Measurements from ENCODE around the gene KIDINS220.

KIDINS220 gene

GRCh38 chr2:8798393-8798792 is 39.0 kb downstream of the KIDINS220 start:
- H2AFZ ChIP-seq (ENCODE audit: low read depth, low read length) = no peak overlapping the region
- H3K79me1 ChIP-seq (replicated peaks; ENCODE audit: low read length, poor library complexity, severe bottlenecking) = peaks cover 30% of the 10 kb centered on the region
- H3K9me3 ChIP-seq (ENCODE audit: control insufficient read depth, low read length) = no peaks in the 10 kb centered on the region
- H3K4me3 ChIP-seq (ENCODE audit: insufficient read depth in 1 of 2, low read depth in 1 of 2, low read length in 2 of 2) = no peak overlapping the region
- H3K27ac ChIP-seq (ENCODE audit: low read length, poor library complexity, severe bottlenecking) = no peak overlapping the region
- no peak overlapping the region for H3K14ac ChIP-seq (ENCODE audit: low read length in 2 of 2)
- no peak overlapping the region for H3K23ac ChIP-seq (ENCODE audit: low read length in 2 of 2)
- no peak overlapping the region for H2BK120ac ChIP-seq (ENCODE audit: low read depth, low read length)
- no peak overlapping the region for H2BK15ac ChIP-seq (ENCODE audit: low read depth, poor library complexity, severe bottlenecking)
- no peak overlapping the region for H3K9ac ChIP-seq (ENCODE audit: low read length)
- no peak overlapping the region for H4K8ac ChIP-seq (ENCODE audit: low read length)
- peaks cover 1% of the 10 kb centered on the region for H3K4me1 ChIP-seq (ENCODE audit: control insufficient read depth, insufficient read depth, low read depth, low read length)
- no peak overlapping the region for H4K91ac ChIP-seq (ENCODE audit: low read length)
- H2BK5ac ChIP-seq (ENCODE audit: low read depth, low read length, poor library complexity, severe bottlenecking) = no peak overlapping the region
- no peak overlapping the region for H2BK12ac ChIP-seq (ENCODE audit: low read length in 2 of 2)
- H3K4ac ChIP-seq (ENCODE audit: low read depth in 1 of 2, low read length in 2 of 2) = no peak overlapping the region
- H3K18ac ChIP-seq (ENCODE audit: low read depth in 1 of 2, low read length in 2 of 2) = no peak overlapping the region
- no peaks in the 10 kb centered on the region for H3K27me3 ChIP-seq (ENCODE audit: control insufficient read depth in 1 of 2, insufficient read depth in 1 of 2, low read length in 2 of 2)
- H2AK5ac ChIP-seq (ENCODE audit: low read length, severe bottlenecking) = no peak overlapping the region
- WGBS = 97% methylated on average over 2 of the region's 2 CpGs
- DNase-seq = no peak
- peaks cover 16 to 89% of the 10 kb centered on the region in 2 experiments for H3K36me3 ChIP-seq (ENCODE audit: control insufficient read depth in 1 of 2, insufficient read depth in 2 of 2, low read depth in 1 of 2, low read length in 2 of 2)
- no peak overlapping the region for H3K4me2 ChIP-seq (ENCODE audit: low read length, poor library complexity, severe bottlenecking)

GRCh38 chr2:8797682-8798081 is 39.7 kb downstream of the KIDINS220 start:
- peaks cover 20 to 90% of the 10 kb centered on the region in 2 experiments for H3K36me3 ChIP-seq (ENCODE audit: control insufficient read depth in 1 of 2, insufficient read depth in 2 of 2, low read depth in 1 of 2, low read length in 2 of 2)
- no peaks in the 10 kb centered on the region for H3K9me3 ChIP-seq (ENCODE audit: control insufficient read depth, low read length)
- no peak overlapping the region for H3K18ac ChIP-seq (ENCODE audit: low read depth in 1 of 2, low read length in 2 of 2)
- no peak overlapping the region for H2BK5ac ChIP-seq (ENCODE audit: low read depth, low read length, poor library complexity, severe bottlenecking)
- H2AK5ac ChIP-seq (ENCODE audit: low read length, severe bottlenecking) = no peak overlapping the region
- no peak overlapping the region for H3K23ac ChIP-seq (ENCODE audit: low read length in 2 of 2)
- H3K27me3 ChIP-seq (ENCODE audit: control insufficient read depth in 1 of 2, insufficient read depth in 1 of 2, low read length in 2 of 2) = no peaks in the 10 kb centered on the region
- H3K4ac ChIP-seq (ENCODE audit: low read depth in 1 of 2, low read length in 2 of 2) = no peak overlapping the region
- H3K4me1 ChIP-seq (ENCODE audit: control insufficient read depth, insufficient read depth, low read depth, low read length) = peaks cover 1% of the 10 kb centered on the region
- no peak overlapping the region for H3K27ac ChIP-seq (ENCODE audit: low read length, poor library complexity, severe bottlenecking)
- DNase-seq = no peak
- no peak overlapping the region for H2BK120ac ChIP-seq (ENCODE audit: low read depth, low read length)
- H2BK12ac ChIP-seq (ENCODE audit: low read length in 2 of 2) = no peak overlapping the region
- no peak overlapping the region for H4K91ac ChIP-seq (ENCODE audit: low read length)
- H3K14ac ChIP-seq (ENCODE audit: low read length in 2 of 2) = no peak overlapping the region
- no CpG with 5 or more reads among the region's 2 CpGs for WGBS
- H2AFZ ChIP-seq (ENCODE audit: low read depth, low read length) = no peak overlapping the region
- H4K8ac ChIP-seq (ENCODE audit: low read length) = no peak overlapping the region
- no peak overlapping the region for H2BK15ac ChIP-seq (ENCODE audit: low read depth, poor library complexity, severe bottlenecking)
- H3K9ac ChIP-seq (ENCODE audit: low read length) = no peak overlapping the region
- H3K4me3 ChIP-seq (ENCODE audit: insufficient read depth in 1 of 2, low read depth in 1 of 2, low read length in 2 of 2) = no peak overlapping the region
- H3K79me1 ChIP-seq (replicated peaks; ENCODE audit: low read length, poor library complexity, severe bottlenecking) = peaks cover 29% of the 10 kb centered on the region
- no peak overlapping the region for H3K4me2 ChIP-seq (ENCODE audit: low read length, poor library complexity, severe bottlenecking)

GRCh38 chr2:8796878-8797550 is 40.4 kb downstream of the KIDINS220 start:
- Histone ChIP-seq H3K27me3 (ENCODE audit: control insufficient read depth in 1 of 2, insufficient read depth in 1 of 2, low read length in 2 of 2) (no peaks in the 10 kb centered on the region), H3K9ac (ENCODE audit: low read length) (no peak overlapping the region), H3K27ac (ENCODE audit: low read length, poor library complexity, severe bottlenecking) (no peak overlapping the region), H3K36me3 (ENCODE audit: control insufficient read depth in 1 of 2, insufficient read depth in 2 of 2, low read depth in 1 of 2, low read length in 2 of 2) (peaks cover 20 to 89% of the 10 kb centered on the region in 2 experiments), H2BK120ac (ENCODE audit: low read depth, low read length) (no peak overlapping the region), H2BK5ac (ENCODE audit: low read depth, low read length, poor library complexity, severe bottlenecking) (no peak overlapping the region), H3K18ac (ENCODE audit: low read depth in 1 of 2, low read length in 2 of 2) (no peak overlapping the region), H2AFZ (ENCODE audit: low read depth, low read length) (no peak overlapping the region), H4K91ac (ENCODE audit: low read length) (no peak overlapping the region), H4K8ac (ENCODE audit: low read length) (no peak overlapping the region), H2BK15ac (ENCODE audit: low read depth, poor library complexity, severe bottlenecking) (no peak overlapping the region), H3K4ac (ENCODE audit: low read depth in 1 of 2, low read length in 2 of 2) (no peak overlapping the region), H3K4me2 (ENCODE audit: low read length, poor library complexity, severe bottlenecking) (no peak overlapping the region), H3K79me1 (replicated peaks; ENCODE audit: low read length, poor library complexity, severe bottlenecking) (peaks cover 24% of the 10 kb centered on the region), H3K23ac (ENCODE audit: low read length in 2 of 2) (no peak overlapping the region), H3K4me3 (ENCODE audit: insufficient read depth in 1 of 2, low read depth in 1 of 2, low read length in 2 of 2) (no peak overlapping the region), H3K9me3 (ENCODE audit: control insufficient read depth, low read length) (no peaks in the 10 kb centered on the region), H2BK12ac (ENCODE audit: low read length in 2 of 2) (no peak overlapping the region), H2AK5ac (ENCODE audit: low read length, severe bottlenecking) (no peak overlapping the region), H3K14ac (ENCODE audit: low read length in 2 of 2) (no peak overlapping the region), H3K4me1 (ENCODE audit: control insufficient read depth, insufficient read depth, low read depth, low read length) (peaks cover 1% of the 10 kb centered on the region)
- 96% methylated on average over 6 of the region's 6 CpGs for WGBS
- no peak for DNase-seq

DNA sequence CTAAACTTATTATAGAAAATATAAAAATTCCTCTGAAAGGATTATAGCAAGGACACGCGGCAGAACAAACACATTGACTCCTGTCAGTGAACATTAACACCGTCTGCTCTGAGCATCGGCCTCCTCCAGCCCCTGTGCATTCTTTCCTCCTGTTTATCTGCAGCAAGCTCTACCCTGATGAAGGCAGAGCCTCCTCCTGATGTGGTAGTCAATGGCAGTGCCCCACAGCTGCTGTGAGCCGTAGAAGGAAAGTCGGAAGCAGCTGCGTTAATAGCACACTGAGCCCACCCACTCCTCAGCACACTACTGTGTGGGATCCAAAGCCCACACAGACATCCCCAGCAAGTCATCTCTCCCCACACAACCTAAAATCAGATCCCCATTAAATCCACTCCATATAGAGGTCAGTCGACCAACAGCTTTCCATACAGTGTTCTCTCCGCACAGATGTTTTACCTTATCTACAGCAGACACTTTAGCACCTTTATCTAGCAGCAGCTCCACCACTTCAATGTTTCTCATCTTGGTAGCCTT is 41.0 kb downstream of the KIDINS220 start:
- no peaks in the 10 kb centered on the region for H3K9me3 ChIP-seq (ENCODE audit: control insufficient read depth, low read length)
- no peak overlapping the region for H3K4me2 ChIP-seq (ENCODE audit: low read length, poor library complexity, severe bottlenecking)
- no peak overlapping the region for H3K23ac ChIP-seq (ENCODE audit: low read length in 2 of 2)
- H2AK5ac ChIP-seq (ENCODE audit: low read length, severe bottlenecking) = no peak overlapping the region
- H2BK5ac ChIP-seq (ENCODE audit: low read depth, low read length, poor library complexity, severe bottlenecking) = no peak overlapping the region
- WGBS = 95% methylated on average over 9 of the region's 9 CpGs
- H3K27me3 ChIP-seq (ENCODE audit: control insufficient read depth in 1 of 2, insufficient read depth in 1 of 2, low read length in 2 of 2) = no peaks in the 10 kb centered on the region
- H3K27ac ChIP-seq (ENCODE audit: low read length, poor library complexity, severe bottlenecking) = no peak overlapping the region
- no peak overlapping the region for H3K14ac ChIP-seq (ENCODE audit: low read length in 2 of 2)
- no peak overlapping the region for H3K9ac ChIP-seq (ENCODE audit: low read length)
- H2BK12ac ChIP-seq (ENCODE audit: low read length in 2 of 2) = no peak overlapping the region
- peaks cover 19% of the 10 kb centered on the region for H3K79me1 ChIP-seq (replicated peaks; ENCODE audit: low read length, poor library complexity, severe bottlenecking)
- H2BK15ac ChIP-seq (ENCODE audit: low read depth, poor library complexity, severe bottlenecking) = no peak overlapping the region
- no peak overlapping the region for H3K4me3 ChIP-seq (ENCODE audit: insufficient read depth in 1 of 2, low read depth in 1 of 2, low read length in 2 of 2)
- H2AFZ ChIP-seq (ENCODE audit: low read depth, low read length) = no peak overlapping the region
- no peak overlapping the region for H4K8ac ChIP-seq (ENCODE audit: low read length)
- DNase-seq = no peak
- no peak overlapping the region for H2BK120ac ChIP-seq (ENCODE audit: low read depth, low read length)
- H3K4ac ChIP-seq (ENCODE audit: low read depth in 1 of 2, low read length in 2 of 2) = no peak overlapping the region
- H4K91ac ChIP-seq (ENCODE audit: low read length) = no peak overlapping the region
- peaks cover 1% of the 10 kb centered on the region for H3K4me1 ChIP-seq (ENCODE audit: control insufficient read depth, insufficient read depth, low read depth, low read length)
- H3K36me3 ChIP-seq (ENCODE audit: control insufficient read depth in 1 of 2, insufficient read depth in 2 of 2, low read depth in 1 of 2, low read length in 2 of 2) = peaks cover 14 to 89% of the 10 kb centered on the region in 2 experiments
- no peak overlapping the region for H3K18ac ChIP-seq (ENCODE audit: low read depth in 1 of 2, low read length in 2 of 2)
